GM18511 (cell line): Measurements from ENCODE around the gene RASAL3.
"Not testable (repeated sequence)": the region's sequence is repeated elsewhere in the genome, so short reads cannot be mapped to it uniquely, and the experiment has no call there.

Source experiments
- ATAC-seq: cut with Tn5 transposase; IDR thresholded peaks from one replicate; pipeline ENCODE4 v1.9.1; 2021; ENCODE audit warnings: mild to moderate bottlenecking, moderate library complexity; ENCODE audit not compliant: unreplicated experiment

The RASAL3 gene

DNA sequence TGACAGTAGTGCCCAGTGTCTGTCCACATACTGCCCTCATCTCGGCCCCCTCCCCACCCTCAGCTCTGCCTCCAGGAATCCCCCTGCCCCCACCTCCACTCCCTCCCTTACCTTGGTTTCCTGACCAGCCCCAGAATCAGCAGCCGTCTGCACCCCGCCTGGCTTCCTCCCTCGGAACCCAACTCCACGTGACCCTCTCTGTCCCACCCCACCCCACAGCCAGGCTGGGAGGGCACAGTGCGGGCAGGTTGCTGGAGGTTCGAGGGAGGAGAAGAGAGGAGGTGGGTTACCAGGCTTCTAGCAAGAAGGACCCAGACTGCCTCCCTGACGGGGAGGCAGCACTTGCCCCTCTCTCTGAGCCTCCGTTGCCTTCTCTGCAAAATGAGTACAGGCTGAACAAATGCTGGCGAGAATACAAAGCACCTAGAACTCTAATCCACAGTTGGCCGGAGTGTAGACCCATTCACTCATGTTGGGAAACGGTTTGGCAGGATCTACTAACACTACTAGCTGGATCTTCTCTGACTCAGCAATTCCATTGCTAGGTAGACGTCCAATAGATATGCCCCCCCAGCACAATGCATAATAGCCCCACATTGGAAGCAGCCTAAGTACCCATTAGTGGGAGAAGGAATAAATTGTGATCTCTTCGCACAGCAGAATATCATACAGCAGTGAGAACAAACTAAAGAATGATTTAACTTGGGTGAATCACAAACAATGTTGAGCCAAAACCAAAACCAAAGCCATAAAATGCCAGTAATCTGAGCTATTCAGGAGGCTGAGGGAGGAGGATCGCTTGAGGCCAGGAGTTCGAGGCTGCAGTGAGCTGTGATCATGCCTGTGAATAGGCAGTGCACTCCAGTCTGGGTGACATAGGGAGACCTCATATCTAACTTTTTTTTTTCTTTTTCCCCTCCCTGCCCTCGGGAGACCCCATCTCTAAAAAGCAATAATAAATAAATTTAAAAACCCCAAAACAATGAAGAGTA, at the start of gene RASAL3:
TSS of gene RASAL3 (minus strand) at position 151 of the 992 bp plus-strand sequence. CDS start 186 bp downstream, outside the sequence.
- peak; percentile 71 for ATAC-seq

DNA sequence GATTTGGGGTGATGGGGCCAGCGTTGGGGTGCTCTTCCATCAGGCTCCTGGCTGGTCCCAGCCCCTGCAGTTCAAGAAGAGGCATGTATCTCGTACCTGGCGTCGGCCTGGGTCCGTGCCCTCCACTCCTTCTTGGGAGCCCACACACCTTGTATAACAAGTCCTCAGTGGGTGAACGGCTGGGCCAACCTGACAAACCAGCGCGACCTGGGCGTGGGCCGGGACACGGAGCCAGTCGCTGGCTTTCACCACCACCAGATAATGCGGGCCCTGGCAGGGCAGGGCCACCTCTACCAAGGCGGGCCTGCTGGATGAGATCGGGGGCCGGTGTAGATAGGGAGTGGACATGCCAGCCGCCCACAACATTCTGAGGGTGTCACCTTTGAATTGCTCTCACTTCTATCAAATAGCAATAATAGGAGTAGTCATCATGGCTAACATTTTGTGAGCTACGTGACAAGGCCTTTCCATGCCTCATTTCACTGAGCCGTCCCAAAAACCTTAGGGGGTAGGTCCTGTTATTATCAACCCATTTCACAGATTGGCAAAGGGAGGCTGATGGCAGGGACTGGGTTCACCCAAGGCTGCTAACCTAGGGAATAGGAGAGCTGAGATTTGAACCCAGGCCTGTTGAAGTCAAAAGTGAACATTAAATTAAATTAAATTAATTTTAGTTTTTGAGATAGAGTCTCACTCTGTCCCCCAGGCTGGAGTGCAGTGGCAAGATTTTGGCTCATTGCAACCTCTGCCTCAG, 47.5 kb upstream of the RASAL3 start:
- ATAC-seq: no peak

DNA sequence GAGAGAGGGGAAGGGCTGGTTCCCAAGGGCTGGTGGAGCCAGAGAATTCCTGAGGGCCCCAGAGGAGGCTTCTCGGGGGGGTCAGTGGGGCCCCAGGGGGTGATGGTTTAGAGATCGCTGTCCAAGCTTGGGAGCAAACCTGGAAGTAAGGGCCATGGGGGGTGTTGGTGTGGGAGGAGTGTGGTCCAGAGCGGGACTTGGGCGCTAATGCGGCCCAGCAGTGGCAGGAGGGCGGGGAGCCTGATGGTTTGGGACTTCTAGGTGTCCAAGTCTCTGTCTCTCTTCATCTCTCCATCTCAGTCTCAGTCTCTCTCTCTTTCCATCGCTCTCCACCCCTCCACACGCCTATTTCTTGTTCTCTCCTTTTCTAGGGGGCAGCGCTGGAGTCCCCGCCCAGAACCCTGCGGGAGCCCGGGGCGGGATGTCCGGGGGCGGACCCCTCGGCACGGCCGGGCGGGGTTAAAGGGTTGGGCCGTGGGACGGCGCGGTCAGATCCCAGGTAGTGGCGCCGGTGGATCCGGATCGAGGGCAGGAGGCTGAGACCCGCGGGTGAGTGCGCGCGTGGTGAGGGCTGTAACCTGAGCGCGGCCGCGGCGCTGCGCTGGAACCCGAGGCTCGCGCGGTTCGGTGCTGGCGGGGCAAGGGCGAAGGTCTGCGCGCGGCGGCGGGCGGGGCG, 43.8 kb upstream of the RASAL3 start, which contains the start of gene CYP4F22:
TSS of gene CYP4F22 (plus strand) at position 491 of the 676 bp plus-strand sequence. CDS start 16,812 bp downstream, outside the sequence.
- ATAC-seq: no peak

- ATAC-seq: no peak
Observed at GRCh38 chr19:15507068-15508034, 43.0 kb upstream of the RASAL3 start.

DNA sequence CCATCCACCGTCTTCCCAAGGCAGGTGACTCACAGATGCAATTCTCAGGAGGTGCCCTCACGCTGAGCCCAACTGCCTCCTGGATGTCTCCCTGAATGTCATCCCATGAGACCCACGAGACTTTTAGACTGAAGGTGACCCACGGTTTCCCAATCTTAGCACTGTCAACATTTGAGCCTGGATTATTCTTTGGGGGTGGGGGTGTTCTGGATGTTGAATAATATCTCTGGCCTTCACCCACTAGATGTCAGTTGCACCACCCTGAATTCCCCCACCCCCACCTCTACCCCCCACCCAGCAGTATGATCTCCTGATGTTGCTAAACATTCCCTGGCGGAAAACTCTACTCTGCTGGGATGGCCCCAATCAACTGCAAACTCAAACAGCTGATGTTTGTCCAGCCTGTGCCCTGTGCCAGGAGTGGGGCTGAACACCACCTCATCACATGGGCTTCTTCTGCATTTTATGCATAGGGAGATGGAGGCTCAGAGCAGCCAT, 41.8 kb upstream of the RASAL3 start:
- no peak for ATAC-seq

DNA sequence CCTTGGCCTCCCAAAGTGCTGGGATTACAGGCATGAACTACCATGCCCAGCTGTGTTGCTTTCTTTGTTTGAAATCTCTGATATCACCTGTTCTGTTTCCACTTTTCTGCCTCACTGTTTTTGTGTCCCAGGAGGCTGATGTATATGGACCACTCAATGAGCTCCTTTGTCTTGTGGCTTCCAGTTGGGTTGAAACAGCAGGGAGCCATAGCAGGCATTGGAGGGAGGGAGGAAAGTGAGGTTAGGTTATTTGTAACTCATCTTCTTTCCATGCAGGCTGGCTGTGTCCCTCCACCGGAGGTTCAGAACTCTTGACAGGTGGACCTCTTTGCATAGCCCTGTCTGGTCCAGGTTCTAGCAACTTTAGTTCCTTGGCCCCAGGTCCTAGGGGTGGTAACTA, 37.9 kb upstream of the RASAL3 start:
- ATAC-seq: no peak

DNA sequence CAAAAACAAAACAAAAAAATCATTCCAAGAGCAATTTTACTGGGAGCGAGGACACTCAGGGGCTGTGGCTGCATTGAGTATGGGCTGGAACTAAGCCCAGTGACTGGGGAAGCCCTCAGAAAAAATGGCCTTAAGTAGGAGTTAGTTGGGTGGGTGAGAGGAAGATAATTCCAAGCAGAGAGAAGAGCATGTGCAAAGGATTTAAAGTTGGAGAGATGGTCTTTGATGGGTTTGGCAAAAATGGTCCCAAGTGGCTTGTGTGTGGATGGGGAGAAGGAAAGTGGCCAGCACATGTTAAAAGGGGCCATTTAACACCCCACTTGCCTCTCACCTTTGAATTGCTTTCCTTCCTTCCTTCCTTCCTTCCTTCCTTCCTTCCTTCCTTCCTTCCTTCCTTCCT, 37.3 kb upstream of the RASAL3 start:
- ATAC-seq: no peak

DNA sequence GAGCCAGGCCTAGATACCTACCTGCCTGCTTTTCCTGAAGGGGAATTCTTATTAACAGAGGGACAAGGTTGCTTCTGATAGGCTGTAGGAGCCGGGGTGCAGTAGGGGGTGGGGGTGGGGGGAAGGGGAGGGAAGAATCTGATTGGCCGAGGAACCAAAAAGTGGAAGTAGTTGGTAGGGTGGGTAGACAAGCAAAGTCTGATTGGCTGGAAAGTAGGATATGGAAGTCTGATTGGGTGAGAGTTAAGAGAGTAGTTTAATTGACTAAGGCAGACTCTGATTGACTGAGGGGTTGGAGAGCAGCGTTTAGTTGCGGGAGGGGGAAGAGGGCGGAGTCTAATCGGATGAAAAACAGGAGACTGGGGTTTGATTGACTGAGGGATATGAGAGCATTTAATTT, 34.6 kb upstream of the RASAL3 start:
- no peak for ATAC-seq

GRCh38 chr19:15498156-15498858, 34.0 kb upstream of the RASAL3 start:
- ATAC-seq: no peak

DNA sequence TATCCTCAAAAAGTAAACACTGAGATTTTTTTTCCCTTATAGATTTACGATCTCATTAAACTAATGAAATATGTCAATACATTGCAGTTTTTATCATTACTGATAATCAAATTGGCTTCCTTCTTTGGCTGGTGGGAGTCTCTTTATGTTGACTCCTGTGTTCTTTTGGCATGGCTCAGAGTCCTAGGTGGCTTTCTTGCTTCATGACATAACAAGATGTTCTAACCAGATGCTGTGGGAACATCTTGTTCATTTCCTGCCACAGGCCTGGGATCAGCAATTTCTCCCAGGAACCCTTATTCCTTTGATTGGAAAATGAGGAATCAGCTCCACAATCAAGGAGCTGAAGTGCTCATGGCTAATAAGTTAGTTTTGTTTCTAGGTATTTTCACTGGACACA, 30.8 kb upstream of the RASAL3 start:
- no peak for ATAC-seq

GRCh38 chr19:15488489-15489226, 24.3 kb upstream of the RASAL3 start:
- no peak for ATAC-seq

DNA sequence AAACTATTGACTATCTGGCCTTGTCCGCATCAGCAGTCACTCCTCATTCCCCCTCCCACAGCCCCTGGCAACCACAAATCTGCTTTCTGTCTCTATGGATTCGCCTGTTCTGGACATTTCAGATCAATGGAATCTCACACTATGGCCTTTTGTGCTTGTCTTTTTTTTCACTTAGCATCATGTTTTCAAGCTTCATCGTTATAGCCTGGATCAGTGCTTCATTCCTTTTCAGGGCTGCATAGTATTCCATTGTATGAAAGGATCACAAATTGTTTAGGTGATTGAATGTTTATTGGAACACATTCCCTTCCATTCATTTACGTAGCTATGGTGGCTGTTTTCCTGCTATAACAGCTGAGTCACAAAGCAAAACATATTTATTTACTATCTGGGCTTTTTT, 22.7 kb upstream of the RASAL3 start:
- no peak for ATAC-seq

GRCh38 chr19:15485768-15486167, 21.4 kb upstream of the RASAL3 start:
- not testable (repeated sequence) for ATAC-seq

- ATAC-seq: not testable (repeated sequence)
Observed at GRCh38 chr19:15480996-15481395, 16.7 kb upstream of the RASAL3 start.

DNA sequence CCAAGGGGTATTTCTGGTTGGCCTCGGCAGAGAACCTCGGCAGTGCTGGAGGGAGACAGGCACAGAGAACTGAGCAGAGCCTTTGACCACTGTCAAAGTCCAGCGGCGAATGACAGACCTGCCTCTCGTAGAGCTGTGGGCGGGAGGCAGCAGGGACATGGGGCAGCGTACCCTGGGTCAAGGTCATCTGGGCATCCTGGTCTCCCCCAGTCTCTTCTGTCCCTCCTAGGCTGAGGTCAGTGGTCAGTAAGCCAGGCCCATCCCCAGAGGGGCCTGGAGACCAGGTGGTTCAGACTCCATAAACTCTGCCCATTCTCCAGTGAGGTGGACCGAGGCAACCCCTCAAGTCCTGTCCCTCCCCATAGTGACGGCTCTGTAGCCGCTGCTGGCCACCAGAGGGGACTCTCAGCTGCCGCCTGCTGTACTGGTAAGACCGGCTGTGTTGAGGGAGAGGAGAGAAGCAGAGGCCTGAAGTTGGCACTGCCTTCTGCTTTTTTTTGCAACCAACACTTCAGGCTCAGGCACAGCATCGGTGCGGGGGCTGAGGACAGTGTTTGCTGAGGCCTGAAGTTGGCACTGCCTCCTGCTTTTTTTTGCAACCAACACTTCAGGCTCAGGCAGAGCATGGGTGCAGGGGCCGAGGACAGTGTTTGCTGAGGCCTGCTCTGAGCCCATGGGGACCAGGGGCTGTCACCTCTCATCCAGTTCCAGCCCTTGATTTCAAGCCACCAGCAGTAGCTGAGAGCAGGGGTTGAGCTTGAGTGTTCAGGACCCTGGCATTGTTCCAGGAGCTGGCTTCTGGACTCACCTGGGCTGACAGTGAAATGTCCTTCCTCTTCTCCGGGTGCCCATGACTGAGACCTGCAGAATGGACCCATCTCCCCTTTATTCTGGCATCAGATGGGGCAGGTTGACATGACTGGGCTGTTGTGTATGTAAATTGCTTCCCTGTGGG, 15.3 kb upstream of the RASAL3 start, which contains the start of gene PGLYRP2:
TSS of gene PGLYRP2 (minus strand) at position 111 of the 955 bp plus-strand sequence. CDS start 130 bp downstream, outside the sequence.
- ATAC-seq: no peak

DNA sequence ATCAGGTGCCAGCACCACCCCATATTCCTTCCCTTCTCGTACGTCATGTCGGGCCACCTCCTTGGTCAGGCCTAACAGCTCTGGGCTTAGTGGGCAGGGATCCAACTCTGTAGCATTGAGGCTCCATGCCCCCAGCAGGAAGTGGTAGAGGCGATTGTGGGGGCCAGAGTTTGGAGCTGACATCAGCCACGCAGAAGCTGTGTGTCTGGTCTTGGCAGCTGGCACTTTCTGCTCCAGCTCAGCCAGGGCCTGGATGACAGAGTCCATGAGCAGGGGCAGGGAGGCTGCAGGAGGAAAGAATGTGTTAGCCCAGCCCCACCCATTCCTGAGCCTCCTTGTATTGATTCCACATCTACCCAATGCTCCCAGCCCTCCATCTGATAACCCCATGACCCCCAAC, 12.0 kb upstream of the RASAL3 start:
- ATAC-seq: no peak

DNA sequence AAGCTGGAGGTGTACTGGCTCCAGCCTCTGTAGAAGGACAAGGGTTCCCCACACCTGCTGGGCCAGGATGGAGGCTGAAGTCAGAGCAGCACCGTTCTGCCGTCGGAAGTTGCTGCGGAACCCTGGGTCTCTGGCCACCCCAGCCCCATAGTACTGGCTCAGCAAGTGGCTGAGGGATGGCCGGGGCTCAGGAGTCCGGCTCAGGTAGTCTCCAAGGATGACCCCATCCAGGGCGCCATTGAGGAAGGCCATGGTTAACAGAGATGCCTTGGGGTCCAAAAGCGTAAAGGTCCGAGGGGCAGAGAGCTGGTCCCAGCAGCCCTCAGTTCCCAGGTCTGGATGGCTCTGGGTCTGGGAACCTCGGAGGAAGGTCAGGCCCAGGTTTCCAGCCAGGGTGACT, 11.3 kb upstream of the RASAL3 start:
- ATAC-seq: no peak
